ENCODE measurements around the gene HPS4.

The HPS4 gene

GRCh38 chr22:26485806-26486390 lies 2.3 kb upstream of the HPS4 start:
- no peak for TF ChIP-seq CTCF (IDR thresholded peaks at IDR 0.05; ENCODE audit: low read depth, low read length, missing control alignments)
- peak overlapping the region; percentile 93; the same call in 1 of the 2 replicates for H3K4me3 ChIP-seq (replicated peaks; ENCODE audit: low read depth, low read length)
- no peak for DNase-seq (ENCODE audit: extremely low read depth, low read depth)

- peak overlapping the region; percentile 93 for H3K4me3 ChIP-seq (replicated peaks; ENCODE audit: low read depth, low read length)
- TF ChIP-seq CTCF (IDR thresholded peaks at IDR 0.05; ENCODE audit: low read depth, low read length, missing control alignments) = no peak
- no peak for DNase-seq (ENCODE audit: extremely low read depth, low read depth)
Observed at GRCh38 chr22:26485013-26485412, 1.4 kb upstream of the HPS4 start.

- peak overlapping the region; percentile 93 for H3K4me3 ChIP-seq (replicated peaks; ENCODE audit: low read depth, low read length)
- no peak for TF ChIP-seq CTCF (IDR thresholded peaks at IDR 0.05; ENCODE audit: low read depth, low read length, missing control alignments)
- no peak for DNase-seq (ENCODE audit: extremely low read depth, low read depth)
Observed at GRCh38 chr22:26484360-26484706, 750 bp upstream of the HPS4 start.

- DNase-seq (ENCODE audit: extremely low read depth, low read depth) = no peak
- peak overlapping the region; percentile 93 for H3K4me3 ChIP-seq (replicated peaks; ENCODE audit: low read depth, low read length)
- TF ChIP-seq CTCF (IDR thresholded peaks at IDR 0.05; ENCODE audit: low read depth, low read length, missing control alignments) = no peak
Observed at GRCh38 chr22:26483043-26483438, 542 bp downstream of the HPS4 start.

- H3K4me3 ChIP-seq (replicated peaks; ENCODE audit: low read depth, low read length) = peak overlapping the region; percentile 93; the same call in 1 of the 2 replicates
- DNase-seq (ENCODE audit: extremely low read depth, low read depth) = no peak
- no peak for TF ChIP-seq CTCF (IDR thresholded peaks at IDR 0.05; ENCODE audit: low read depth, low read length, missing control alignments)
Observed at GRCh38 chr22:26482161-26482560, 1.4 kb downstream of the HPS4 start.

GRCh38 chr22:26481694-26482093 lies 1.9 kb downstream of the HPS4 start:
- no peak for TF ChIP-seq CTCF (IDR thresholded peaks at IDR 0.05; ENCODE audit: low read depth, low read length, missing control alignments)
- no peak for DNase-seq (ENCODE audit: extremely low read depth, low read depth)
- H3K4me3 ChIP-seq (replicated peaks; ENCODE audit: low read depth, low read length) = no peak overlapping the region

- no peak for TF ChIP-seq CTCF (IDR thresholded peaks at IDR 0.05; ENCODE audit: low read depth, low read length, missing control alignments)
- DNase-seq (ENCODE audit: extremely low read depth, low read depth) = no peak
- no peak overlapping the region for H3K4me3 ChIP-seq (replicated peaks; ENCODE audit: low read depth, low read length)
Observed at GRCh38 chr22:26481112-26481693, 2.4 kb downstream of the HPS4 start.

Measured in HFF-Myc (cell line).